ENCODE measurements around the gene ZMYND8.
"Not testable (repeated sequence)": the region's sequence is repeated elsewhere in the genome, so short reads cannot be mapped to it uniquely, and the experiment has no call there.

The ZMYND8 gene

GRCh38 chr20:47222468-47223119 lies 133.9 kb downstream of the ZMYND8 start:
- no peak for DNase-seq

- DNase-seq, result no peak
Measured at GRCh38 chr20:47221036-47221625, 135.4 kb downstream of the ZMYND8 start.

- DNase-seq, result peak; percentile 54
Measured at GRCh38 chr20:47220161-47220582, 136.3 kb downstream of the ZMYND8 start.

GRCh38 chr20:47217482-47218446 lies 138.7 kb downstream of the ZMYND8 start:
- DNase-seq, result no peak

- no peak for DNase-seq
Measured at GRCh38 chr20:47216819-47217410, 139.6 kb downstream of the ZMYND8 start.

GRCh38 chr20:47215653-47216397 lies 140.7 kb downstream of the ZMYND8 start:
- no peak for DNase-seq

- DNase-seq, result no peak
Measured at GRCh38 chr20:47213966-47214365, 142.5 kb downstream of the ZMYND8 start.

GRCh38 chr20:47212606-47213207 lies 143.8 kb downstream of the ZMYND8 start:
- DNase-seq, result no peak

GRCh38 chr20:47211036-47211435 lies 145.5 kb downstream of the ZMYND8 start:
- no peak for DNase-seq

GRCh38 chr20:47210470-47210869 lies 146.0 kb downstream of the ZMYND8 start:
- DNase-seq, result no peak

GRCh38 chr20:47209982-47210381 lies 146.5 kb downstream of the ZMYND8 start:
- DNase-seq, result no peak

- no peak for DNase-seq
Measured at GRCh38 chr20:47208534-47209174, 147.8 kb downstream of the ZMYND8 start.

GRCh38 chr20:47206962-47207641 lies 149.4 kb downstream of the ZMYND8 start:
- DNase-seq, result peak; percentile 75

GRCh38 chr20:47206552-47206951 lies 149.9 kb downstream of the ZMYND8 start:
- DNase-seq, result not testable (repeated sequence)

- DNase-seq, result peak; percentile 85
Measured at GRCh38 chr20:47205577-47206123, 150.8 kb downstream of the ZMYND8 start.

GRCh38 chr20:47204850-47205122 lies 151.7 kb downstream of the ZMYND8 start:
- DNase-seq, result not testable (repeated sequence)

GRCh38 chr20:47204008-47204849 lies 152.3 kb downstream of the ZMYND8 start:
- DNase-seq, result no peak

GRCh38 chr20:47202733-47203667 lies 153.5 kb downstream of the ZMYND8 start:
- DNase-seq, result no peak

Data from NCI-H146 (cell line).